Measurements from ENCODE around the gene EIF3CL. TPM values are rescaled to one million over a fixed set of nuclear protein-coding genes. Genes with fewer than 3 reads are reported as not detected.
"Not testable (repeated sequence)": the region's sequence is repeated elsewhere in the genome, so short reads cannot be mapped to it uniquely, and the experiment has no call there.

EIF3CL gene
- total RNA-seq, 1 donor from 2014 or later = 132 TPM

- FAIRE-seq; H3K36me3 ChIP-seq (ENCODE audit: control insufficient read depth, insufficient read depth, low read length); DNase-seq (ENCODE audit: low read depth); H3K27me3 ChIP-seq (ENCODE audit: control insufficient read depth, insufficient read depth, low read length); H3K4me3 ChIP-seq (ENCODE audit: low read depth, low read length): not testable (repeated sequence)
These were observed 21.3 kb downstream of the EIF3CL start for GRCh38 chr16:28382177-28382867.

GRCh38 chr16:28377822-28378221, 25.8 kb downstream of the EIF3CL start:
- not testable (repeated sequence) for H3K4me3 ChIP-seq (ENCODE audit: low read depth, low read length); FAIRE-seq; DNase-seq (ENCODE audit: low read depth); H3K27me3 ChIP-seq (ENCODE audit: control insufficient read depth, insufficient read depth, low read length); H3K36me3 ChIP-seq (ENCODE audit: control insufficient read depth, insufficient read depth, low read length)

- H3K36me3 ChIP-seq (ENCODE audit: control insufficient read depth, insufficient read depth, low read length); H3K27me3 ChIP-seq (ENCODE audit: control insufficient read depth, insufficient read depth, low read length); DNase-seq (ENCODE audit: low read depth); FAIRE-seq; H3K4me3 ChIP-seq (ENCODE audit: low read depth, low read length): not testable (repeated sequence)
These were observed 26.5 kb downstream of the EIF3CL start for GRCh38 chr16:28377108-28377625.

- not testable (repeated sequence) for DNase-seq (ENCODE audit: low read depth); H3K36me3 ChIP-seq (ENCODE audit: control insufficient read depth, insufficient read depth, low read length); H3K4me3 ChIP-seq (ENCODE audit: low read depth, low read length); H3K27me3 ChIP-seq (ENCODE audit: control insufficient read depth, insufficient read depth, low read length); FAIRE-seq
These were observed 28.5 kb downstream of the EIF3CL start for GRCh38 chr16:28375115-28375514.

GRCh38 chr16:28374281-28374680, 29.4 kb downstream of the EIF3CL start:
- H3K27me3 ChIP-seq (ENCODE audit: control insufficient read depth, insufficient read depth, low read length); FAIRE-seq; DNase-seq (ENCODE audit: low read depth); H3K4me3 ChIP-seq (ENCODE audit: low read depth, low read length); H3K36me3 ChIP-seq (ENCODE audit: control insufficient read depth, insufficient read depth, low read length): not testable (repeated sequence)

GRCh38 chr16:28367926-28368325, 35.7 kb downstream of the EIF3CL start:
- not testable (repeated sequence) for H3K36me3 ChIP-seq (ENCODE audit: control insufficient read depth, insufficient read depth, low read length); H3K27me3 ChIP-seq (ENCODE audit: control insufficient read depth, insufficient read depth, low read length); DNase-seq (ENCODE audit: low read depth); H3K4me3 ChIP-seq (ENCODE audit: low read depth, low read length); FAIRE-seq

GRCh38 chr16:28364268-28365173, 39.1 kb downstream of the EIF3CL start:
- FAIRE-seq; DNase-seq (ENCODE audit: low read depth); H3K36me3 ChIP-seq (ENCODE audit: control insufficient read depth, insufficient read depth, low read length); H3K27me3 ChIP-seq (ENCODE audit: control insufficient read depth, insufficient read depth, low read length); H3K4me3 ChIP-seq (ENCODE audit: low read depth, low read length): not testable (repeated sequence)

GRCh38 chr16:28363408-28363807, 40.2 kb downstream of the EIF3CL start, which contains the start of gene NPIPB6:
TSS of gene NPIPB6 (minus strand) at chr16:28363508. CDS start at chr16:28362822, 686 bp downstream.
- DNase-seq (ENCODE audit: low read depth); FAIRE-seq; H3K27me3 ChIP-seq (ENCODE audit: control insufficient read depth, insufficient read depth, low read length); H3K4me3 ChIP-seq (ENCODE audit: low read depth, low read length); H3K36me3 ChIP-seq (ENCODE audit: control insufficient read depth, insufficient read depth, low read length): not testable (repeated sequence)

GRCh38 chr16:28362600-28362999, 41.0 kb downstream of the EIF3CL start:
- not testable (repeated sequence) for H3K36me3 ChIP-seq (ENCODE audit: control insufficient read depth, insufficient read depth, low read length); H3K4me3 ChIP-seq (ENCODE audit: low read depth, low read length); FAIRE-seq; H3K27me3 ChIP-seq (ENCODE audit: control insufficient read depth, insufficient read depth, low read length)
- peak; percentile 65 for DNase-seq (ENCODE audit: low read depth)

- not testable (repeated sequence) for DNase-seq (ENCODE audit: low read depth); H3K36me3 ChIP-seq (ENCODE audit: control insufficient read depth, insufficient read depth, low read length); FAIRE-seq; H3K4me3 ChIP-seq (ENCODE audit: low read depth, low read length); H3K27me3 ChIP-seq (ENCODE audit: control insufficient read depth, insufficient read depth, low read length)
These were observed 65.4 kb downstream of the EIF3CL start for GRCh38 chr16:28338230-28338629.

GRCh38 chr16:28336940-28337710, 66.5 kb downstream of the EIF3CL start:
- H3K36me3 ChIP-seq (ENCODE audit: control insufficient read depth, insufficient read depth, low read length); FAIRE-seq; H3K27me3 ChIP-seq (ENCODE audit: control insufficient read depth, insufficient read depth, low read length); H3K4me3 ChIP-seq (ENCODE audit: low read depth, low read length): not testable (repeated sequence)
- peak; percentile 76 for DNase-seq (ENCODE audit: low read depth)

- H3K4me3 ChIP-seq (ENCODE audit: low read depth, low read length); FAIRE-seq: not testable (repeated sequence)
These were observed 68.0 kb downstream of the EIF3CL start for GRCh38 chr16:28335678-28336077.

GRCh38 chr16:28332632-28333031, 71.0 kb downstream of the EIF3CL start:
- FAIRE-seq; H3K27me3 ChIP-seq (ENCODE audit: control insufficient read depth, insufficient read depth, low read length); H3K4me3 ChIP-seq (ENCODE audit: low read depth, low read length): not testable (repeated sequence)

More at GRCh38 chr16:28335678-28336077, 68.0 kb downstream of the EIF3CL start:
- H3K27me3 ChIP-seq (ENCODE audit: control insufficient read depth, insufficient read depth, low read length); DNase-seq (ENCODE audit: low read depth); H3K36me3 ChIP-seq (ENCODE audit: control insufficient read depth, insufficient read depth, low read length): not testable (repeated sequence)

GRCh38 chr16:28330981-28331380, 72.7 kb downstream of the EIF3CL start:
- FAIRE-seq = not testable (repeated sequence)

More at GRCh38 chr16:28332632-28333031, 71.0 kb downstream of the EIF3CL start:
- not testable (repeated sequence) for H3K36me3 ChIP-seq (ENCODE audit: control insufficient read depth, insufficient read depth, low read length); DNase-seq (ENCODE audit: low read depth)

More at GRCh38 chr16:28330981-28331380, 72.7 kb downstream of the EIF3CL start:
- H3K36me3 ChIP-seq (ENCODE audit: control insufficient read depth, insufficient read depth, low read length); H3K4me3 ChIP-seq (ENCODE audit: low read depth, low read length); H3K27me3 ChIP-seq (ENCODE audit: control insufficient read depth, insufficient read depth, low read length): not testable (repeated sequence)
- DNase-seq (ENCODE audit: low read depth) = peak; percentile 39

Measured in bronchial epithelial cell (primary cell).